GM10266 (cell line): ENCODE measurements around the gene NCKAP5.

Experiments used
- DNase-seq: peaks from one replicate; pipeline ENCODE4 v3.0.0; 2012; ENCODE audit errors: extremely low spot score
- CTCF ChIP-seq: IDR thresholded peaks from 2 replicates; pipeline ENCODE4 v1.5.1; 2012; ENCODE audit warnings: mild to moderate bottlenecking, low read depth; ENCODE audit not compliant: control insufficient read depth, insufficient read depth; ENCODE audit errors: missing control alignments

Gene NCKAP5

GRCh38 chr2:133377021-133377481 lies 191.2 kb downstream of the NCKAP5 start:
- no peak for DNase-seq
- TF ChIP-seq CTCF = no peak

DNA sequence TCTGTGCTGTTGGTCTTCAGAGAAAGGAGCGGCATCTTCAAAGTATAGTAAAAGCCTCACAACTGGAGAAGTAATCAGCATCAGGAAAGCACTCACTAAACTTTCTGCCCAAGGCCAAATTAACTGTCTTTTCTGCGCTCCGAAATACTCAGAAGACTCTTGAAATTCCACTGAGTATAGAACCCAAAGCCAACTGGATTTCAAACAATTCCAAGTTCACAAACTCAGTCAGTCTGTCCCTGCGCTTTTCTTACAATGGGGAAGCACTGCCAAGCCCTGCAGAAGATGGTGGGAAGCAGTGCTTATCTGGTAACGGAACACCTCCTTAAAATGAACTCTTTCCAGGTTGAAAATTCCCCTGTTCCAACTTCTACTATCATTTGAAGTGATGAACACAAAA lies 193.5 kb downstream of the NCKAP5 start:
- DNase-seq = no peak
- no peak for TF ChIP-seq CTCF

DNA sequence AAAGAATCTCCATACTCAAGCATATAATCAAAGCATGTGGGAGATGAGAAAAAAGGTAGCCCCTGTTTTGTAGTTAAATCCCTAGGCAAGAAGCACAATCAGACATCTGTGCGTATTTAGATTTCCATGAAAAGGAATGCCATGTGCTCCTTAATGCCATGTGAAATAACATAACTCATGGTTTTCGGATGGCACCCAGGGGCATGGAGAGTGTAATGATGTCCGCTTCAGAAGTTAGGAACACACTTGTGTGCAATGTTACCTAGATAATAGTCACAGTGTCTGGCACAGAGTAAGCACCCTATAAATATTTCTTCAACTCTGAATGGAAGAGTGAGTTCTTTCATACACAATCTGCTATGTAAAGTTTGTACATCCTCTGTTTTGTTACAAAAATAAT lies 197.0 kb downstream of the NCKAP5 start:
- no peak for DNase-seq
- no peak for TF ChIP-seq CTCF

DNA sequence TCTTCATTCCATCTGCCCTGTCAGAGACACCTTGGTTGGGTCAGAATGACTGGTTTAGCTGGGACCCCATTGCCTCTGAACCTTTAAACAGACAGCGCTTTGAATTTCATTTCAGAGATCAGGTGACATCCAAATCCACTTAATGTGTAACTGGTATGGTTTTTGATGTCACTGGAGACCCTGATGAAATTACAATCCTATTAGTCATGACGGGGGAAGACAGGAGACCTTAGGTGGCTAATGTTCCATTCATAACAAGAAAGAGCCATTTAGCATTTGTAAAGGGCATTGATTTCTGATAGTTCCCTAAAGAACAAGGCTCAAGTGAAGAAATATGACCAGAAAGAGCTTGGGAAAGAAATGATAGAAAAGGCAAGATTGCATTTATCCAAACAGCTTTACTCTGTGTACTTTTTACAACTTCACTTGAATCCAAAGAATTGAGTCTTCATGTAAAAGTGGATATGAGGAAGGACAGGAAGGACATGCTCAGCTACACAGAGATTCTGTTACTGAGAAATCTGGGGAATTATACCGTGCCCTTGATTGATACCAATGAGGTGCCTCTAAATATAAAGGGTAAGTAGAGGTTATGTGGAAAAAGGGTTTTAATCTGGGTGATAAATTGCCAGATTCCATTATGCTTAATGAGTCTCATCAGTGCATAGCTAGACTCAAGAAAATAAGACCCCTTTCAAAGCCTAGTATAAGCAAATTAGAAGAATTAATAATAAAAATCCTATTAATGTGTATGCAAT lies 198.2 kb downstream of the NCKAP5 start:
- no peak for DNase-seq
- TF ChIP-seq CTCF = no peak

GRCh38 chr2:133365117-133365516 lies 203.1 kb downstream of the NCKAP5 start:
- DNase-seq = no peak
- TF ChIP-seq CTCF = no peak

DNA sequence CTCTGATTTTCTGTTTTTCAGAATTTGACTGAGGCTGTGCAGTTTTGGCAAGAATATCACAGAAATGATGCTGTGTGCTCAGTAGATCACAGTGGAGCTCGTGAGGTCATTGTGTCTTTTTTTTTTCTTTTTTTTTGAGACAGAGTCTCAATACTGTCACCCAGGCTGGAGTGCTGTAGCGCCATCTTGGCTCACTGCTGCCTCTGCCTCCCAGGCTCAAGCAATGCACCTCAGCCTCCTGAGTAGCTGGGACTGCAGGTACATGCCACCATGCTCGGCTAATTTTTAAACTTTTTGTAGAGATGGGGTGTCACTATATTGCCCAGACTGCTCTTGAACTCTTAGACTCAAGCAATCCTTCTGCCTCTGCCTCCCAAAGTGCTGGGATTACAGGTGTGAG lies 203.6 kb downstream of the NCKAP5 start:
- DNase-seq = no peak
- no peak for TF ChIP-seq CTCF

GRCh38 chr2:133363884-133364283 lies 204.4 kb downstream of the NCKAP5 start:
- no peak for TF ChIP-seq CTCF
- DNase-seq = no peak
